ENCODE data around the gene FABP3. TPM values are rescaled to one million over a fixed set of nuclear protein-coding genes. Genes with fewer than 3 reads are reported as not detected.

The FABP3 gene
- polyA plus RNA-seq, 1 experiment, result 14.5 TPM

DNA sequence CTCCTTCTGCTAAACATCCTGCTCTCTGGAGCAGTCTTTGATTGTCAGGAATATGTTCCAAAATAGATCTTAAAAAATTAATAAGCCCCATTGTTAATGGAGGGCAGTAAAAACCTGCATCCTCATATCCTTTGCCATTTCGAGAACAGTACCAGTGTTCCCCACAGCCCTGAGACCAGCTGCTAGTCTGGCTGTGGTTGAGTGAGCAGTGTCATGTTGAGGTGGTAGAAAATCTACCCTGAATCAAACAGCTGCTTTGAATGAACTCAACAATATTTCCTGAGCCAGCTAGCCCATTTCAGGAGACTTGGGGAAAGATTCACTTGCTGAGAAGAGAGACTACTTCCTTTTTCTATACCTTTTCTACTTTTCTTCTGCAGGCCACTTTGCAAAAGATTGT is 24.4 kb downstream of the FABP3 start:
- ChIA-PET CTCF (interaction anchor here (3.0 kb wide), 1 partner anchor 164 kb away, joined by 10 read pairs; no protein-coding TSS in a partner anchor), POLR2A (interaction anchor here (0.6 kb wide), 1 partner anchor 43 kb away, joined by 4 read pairs; no protein-coding TSS in a partner anchor)
- no peak for DNase-seq (ENCODE audit: low read depth, low spot score)
- no peak overlapping the region for H3K4me3 ChIP-seq (ENCODE audit: low read depth, low read length)
- TF ChIP-seq, protein P1, sequence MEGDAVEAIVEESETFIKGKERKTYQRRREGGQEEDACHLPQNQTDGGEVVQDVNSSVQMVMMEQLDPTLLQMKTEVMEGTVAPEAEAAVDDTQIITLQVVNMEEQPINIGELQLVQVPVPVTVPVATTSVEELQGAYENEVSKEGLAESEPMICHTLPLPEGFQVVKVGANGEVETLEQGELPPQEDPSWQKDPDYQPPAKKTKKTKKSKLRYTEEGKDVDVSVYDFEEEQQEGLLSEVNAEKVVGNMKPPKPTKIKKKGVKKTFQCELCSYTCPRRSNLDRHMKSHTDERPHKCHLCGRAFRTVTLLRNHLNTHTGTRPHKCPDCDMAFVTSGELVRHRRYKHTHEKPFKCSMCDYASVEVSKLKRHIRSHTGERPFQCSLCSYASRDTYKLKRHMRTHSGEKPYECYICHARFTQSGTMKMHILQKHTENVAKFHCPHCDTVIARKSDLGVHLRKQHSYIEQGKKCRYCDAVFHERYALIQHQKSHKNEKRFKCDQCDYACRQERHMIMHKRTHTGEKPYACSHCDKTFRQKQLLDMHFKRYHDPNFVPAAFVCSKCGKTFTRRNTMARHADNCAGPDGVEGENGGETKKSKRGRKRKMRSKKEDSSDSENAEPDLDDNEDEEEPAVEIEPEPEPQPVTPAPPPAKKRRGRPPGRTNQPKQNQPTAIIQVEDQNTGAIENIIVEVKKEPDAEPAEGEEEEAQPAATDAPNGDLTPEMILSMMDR (IDR thresholded peaks at IDR 0.05; ENCODE audit: low read depth, low read length), result no peak
- H3K27ac ChIP-seq (ENCODE audit: low read depth, low read length), result no peak overlapping the region
- no peaks in the 10 kb centered on the region for H3K9me3 ChIP-seq (ENCODE audit: control insufficient read depth, insufficient read depth, low read length)
- H3K27me3 ChIP-seq (ENCODE audit: control insufficient read depth, insufficient read depth, low read length), result no peaks in the 10 kb centered on the region

DNA sequence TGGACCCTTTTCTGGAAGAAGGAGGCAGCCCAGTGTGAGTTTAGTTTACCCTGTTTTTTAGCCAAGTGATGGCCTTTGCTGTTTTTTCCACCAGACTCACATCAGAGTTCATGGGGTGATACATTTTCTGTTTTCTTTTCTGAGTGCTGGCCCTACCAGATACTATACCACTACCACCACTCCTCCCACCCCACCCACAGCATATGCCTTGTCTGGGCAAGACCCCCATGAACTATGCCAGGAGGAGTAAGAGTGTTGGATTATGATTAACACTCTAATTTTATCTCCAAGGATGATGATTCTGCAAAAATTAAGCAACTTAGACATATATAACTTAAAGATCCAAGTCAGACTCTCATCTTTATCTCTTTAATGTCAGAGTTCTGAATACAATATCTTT is 26.1 kb downstream of the FABP3 start:
- CTCF ChIA-PET, result interaction anchor here (0.6 to 3.0 kb wide), 3 partner anchors 23 to 162 kb away, joined by 3 to 10 read pairs (median 3); no protein-coding TSS in a partner anchor
- DNase-seq (ENCODE audit: low read depth, low spot score), result no peak
- POLR2A ChIA-PET, result no interaction called here
- TF ChIP-seq, protein P1 (IDR thresholded peaks at IDR 0.05; ENCODE audit: low read depth, low read length), result no peak
- no peaks in the 10 kb centered on the region for H3K27me3 ChIP-seq (ENCODE audit: control insufficient read depth, insufficient read depth, low read length)
- no peak overlapping the region for H3K4me3 ChIP-seq (ENCODE audit: low read depth, low read length)
- no peak overlapping the region for H3K27ac ChIP-seq (ENCODE audit: low read depth, low read length)
- H3K9me3 ChIP-seq (ENCODE audit: control insufficient read depth, insufficient read depth, low read length), result no peaks in the 10 kb centered on the region

DNA sequence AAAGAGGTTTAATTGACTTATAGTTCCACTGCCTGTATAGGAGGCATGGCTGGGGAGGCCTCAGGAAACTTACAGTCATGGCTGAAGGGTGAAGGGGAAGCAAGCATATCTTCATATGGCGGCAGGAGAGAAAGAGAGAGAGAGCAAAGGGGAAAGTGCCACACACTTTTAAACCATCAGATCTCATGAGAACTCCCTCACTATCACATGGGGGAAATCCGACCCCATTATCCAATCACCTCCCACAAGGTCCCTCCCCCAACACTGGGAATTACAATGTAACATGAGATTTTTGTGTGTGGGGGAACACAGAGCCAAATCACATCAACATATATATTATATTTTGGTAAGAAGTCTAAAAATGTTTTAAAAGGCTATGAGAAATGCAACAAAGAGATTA is 27.2 kb downstream of the FABP3 start:
- CTCF ChIA-PET, result interaction anchor here (1.3 to 3.0 kb wide), 2 partner anchors 10 to 161 kb away, joined by 3 to 10 read pairs; no protein-coding TSS in a partner anchor

DNA sequence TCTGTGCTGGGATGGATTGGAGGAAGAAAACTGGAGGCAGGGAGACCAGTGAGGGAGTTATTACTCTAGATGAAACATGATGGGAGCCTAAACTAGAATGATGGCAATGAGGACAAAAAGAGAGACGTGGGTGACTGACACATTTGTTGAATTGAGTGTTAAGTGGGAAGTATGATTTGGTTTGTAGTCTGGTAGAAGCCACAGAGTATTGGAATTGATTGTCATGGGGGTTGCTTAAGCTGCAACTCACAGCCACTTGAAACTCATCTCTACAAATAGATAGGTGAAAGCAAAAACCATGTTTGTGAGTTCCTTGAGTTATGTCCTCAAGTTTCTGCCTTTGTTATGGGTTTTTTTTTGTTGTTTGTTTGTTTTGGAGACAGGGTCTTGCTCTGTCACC is 28.4 kb downstream of the FABP3 start:
- TF ChIP-seq, protein P1 (IDR thresholded peaks at IDR 0.05; ENCODE audit: low read depth, low read length), result no peak
- ChIA-PET POLR2A (no interaction called here), CTCF (interaction anchor here (1.3 kb wide), 1 partner anchor 9 kb away, joined by 3 read pairs; no protein-coding TSS in a partner anchor)
- Histone ChIP-seq H3K9me3 (ENCODE audit: control insufficient read depth, insufficient read depth, low read length) (no peaks in the 10 kb centered on the region), H3K4me3 (ENCODE audit: low read depth, low read length) (no peak overlapping the region), H3K27ac (ENCODE audit: low read depth, low read length) (no peak overlapping the region), H3K27me3 (ENCODE audit: control insufficient read depth, insufficient read depth, low read length) (no peaks in the 10 kb centered on the region)
- no peak for DNase-seq (ENCODE audit: low read depth, low spot score)

More for the DNA sequence above, 27.2 kb downstream of the FABP3 start:
- no peak for DNase-seq (ENCODE audit: low read depth, low spot score)
- POLR2A ChIA-PET, result interaction anchor here (0.6 kb wide), 1 partner anchor 28 kb away, joined by 4 read pairs; no protein-coding TSS in a partner anchor
- Histone ChIP-seq H3K4me3 (ENCODE audit: low read depth, low read length) (no peak overlapping the region), H3K27ac (ENCODE audit: low read depth, low read length) (no peak overlapping the region), H3K9me3 (ENCODE audit: control insufficient read depth, insufficient read depth, low read length) (no peaks in the 10 kb centered on the region), H3K27me3 (ENCODE audit: control insufficient read depth, insufficient read depth, low read length) (no peaks in the 10 kb centered on the region)
- TF ChIP-seq, protein P1 (IDR thresholded peaks at IDR 0.05; ENCODE audit: low read depth, low read length), result no peak

DNA sequence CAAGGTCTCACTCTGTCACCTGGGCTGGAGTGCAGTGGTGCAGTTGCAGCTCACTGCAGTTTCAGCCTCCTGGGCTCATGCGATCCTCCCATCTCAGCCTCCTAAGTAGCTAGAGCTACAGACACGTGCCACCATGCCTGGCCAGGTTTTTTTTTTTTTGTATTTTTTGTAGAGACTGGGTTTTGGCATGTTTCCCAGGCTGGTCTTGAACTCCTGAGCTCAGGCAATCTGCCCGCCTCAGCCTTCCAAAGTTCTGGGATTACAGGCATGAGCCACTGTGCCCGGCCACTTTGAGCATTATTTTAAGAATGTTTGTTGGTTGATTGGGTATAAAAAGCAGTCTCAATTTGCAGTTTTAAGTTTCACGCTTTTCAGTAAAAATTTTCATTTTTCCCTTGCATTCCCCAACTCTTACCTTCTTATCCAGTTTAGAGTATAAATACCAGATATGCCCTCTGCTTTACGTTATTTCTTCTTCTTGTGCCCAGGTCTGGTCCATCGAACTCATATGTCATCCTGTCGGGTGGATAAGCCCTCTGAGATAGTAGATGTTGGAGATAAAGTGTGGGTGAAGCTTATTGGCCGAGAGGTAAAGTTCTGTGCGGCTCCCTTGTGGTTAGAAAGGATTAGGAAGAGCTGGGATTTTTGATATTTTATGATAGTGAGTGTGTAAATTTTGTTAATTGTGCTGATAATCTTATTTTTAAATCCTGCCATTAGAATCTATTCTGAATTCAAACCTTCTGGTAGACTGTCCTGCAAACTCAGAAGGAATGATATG is 36.0 kb downstream of the FABP3 start:
- Histone ChIP-seq H3K4me3 (ENCODE audit: low read depth, low read length) (no peak overlapping the region), H3K9me3 (ENCODE audit: control insufficient read depth, insufficient read depth, low read length) (no peaks in the 10 kb centered on the region), H3K27me3 (ENCODE audit: control insufficient read depth, insufficient read depth, low read length) (no peaks in the 10 kb centered on the region), H3K27ac (ENCODE audit: low read depth, low read length) (no peak overlapping the region)
- CTCF ChIA-PET, result interaction anchor here (1.1 to 2.6 kb wide), 3 partner anchors 10 to 153 kb away, joined by 3 to 35 read pairs (median 3); partner anchors contain the start of genes SNRNP40 and ZCCHC17
- TF ChIP-seq, protein P1 (IDR thresholded peaks at IDR 0.05; ENCODE audit: low read depth, low read length), result no peak
- DNase-seq (ENCODE audit: low read depth, low spot score), result no peak
- POLR2A ChIA-PET, result no interaction called here
